Measurements from ENCODE around the gene CELF5. TPM values are rescaled to one million over a fixed set of nuclear protein-coding genes. Genes with fewer than 3 reads are reported as not detected.

The CELF5 gene
- polyA plus RNA-seq, 3 donors = 0.01 to 0.63 (median 0.56) TPM

GRCh38 chr19:3262362-3262761, 37.9 kb downstream of the CELF5 start:
- WGBS, 3 donors = 88 to 94% (median 93%) methylated on average over 7 of the region's 7 CpGs
- H3K27ac ChIP-seq (ENCODE audit: low read depth, low read length) = no peak overlapping the region

GRCh38 chr19:3263866-3264265, 39.4 kb downstream of the CELF5 start:
- 82 to 91% (median 84%) methylated on average over 9 of the region's 9 CpGs for WGBS, 3 donors
- no peak overlapping the region for H3K27ac ChIP-seq (ENCODE audit: low read depth, low read length)

GRCh38 chr19:3265432-3265831, 41.0 kb downstream of the CELF5 start:
- no peak overlapping the region for H3K27ac ChIP-seq (ENCODE audit: low read depth, low read length)
- 71 to 74% (median 72%) methylated on average over 6 of the region's 6 CpGs for WGBS, 3 donors

- 80 to 86% (median 82%) methylated on average over 19 of the region's 19 CpGs for WGBS, 3 donors
- no peak overlapping the region for H3K27ac ChIP-seq (ENCODE audit: low read depth, low read length)
Observed at GRCh38 chr19:3266092-3266693, 41.7 kb downstream of the CELF5 start.

- H3K27ac ChIP-seq (ENCODE audit: low read depth, low read length) = no peak overlapping the region
- WGBS, 3 donors = 43 to 53% (median 48%) methylated on average over 30 of the region's 30 CpGs
Observed at GRCh38 chr19:3266792-3267514, 42.5 kb downstream of the CELF5 start.

- no peak overlapping the region for H3K27ac ChIP-seq (ENCODE audit: low read depth, low read length)
- 82 to 86% (median 83%) methylated on average over 15 of the region's 15 CpGs for WGBS, 3 donors
Observed at GRCh38 chr19:3268326-3268725, 43.9 kb downstream of the CELF5 start.

- WGBS, 3 donors = 59 to 68% (median 65%) methylated on average over 6 of the region's 6 CpGs
Observed at GRCh38 chr19:3268763-3269162, 44.3 kb downstream of the CELF5 start.

GRCh38 chr19:3269916-3270671, 45.6 kb downstream of the CELF5 start:
- WGBS, 3 donors = 8 to 32% (median 19%) methylated on average over 9 to 47 of the region's 47 CpGs

More at GRCh38 chr19:3268763-3269162, 44.3 kb downstream of the CELF5 start:
- H3K27ac ChIP-seq (ENCODE audit: low read depth, low read length) = no peak overlapping the region

GRCh38 chr19:3270902-3271301, 46.4 kb downstream of the CELF5 start:
- no peak overlapping the region for H3K27ac ChIP-seq (ENCODE audit: low read depth, low read length)
- 12 to 22% (median 17%) methylated on average over 10 to 11 of the region's 11 CpGs for WGBS, 3 donors

More at GRCh38 chr19:3269916-3270671, 45.6 kb downstream of the CELF5 start:
- H3K27ac ChIP-seq (ENCODE audit: low read depth, low read length) = no peak overlapping the region

- 27 to 70% (median 56%) methylated on average over 4 of the region's 4 CpGs for WGBS, 3 donors
- H3K27ac ChIP-seq (ENCODE audit: low read depth, low read length) = no peak overlapping the region
Observed at GRCh38 chr19:3272401-3272931, 48.0 kb downstream of the CELF5 start.

GRCh38 chr19:3272952-3273351, 48.5 kb downstream of the CELF5 start:
- 92 to 96% (median 93%) methylated on average over 3 of the region's 3 CpGs for WGBS, 3 donors
- no peak overlapping the region for H3K27ac ChIP-seq (ENCODE audit: low read depth, low read length)

GRCh38 chr19:3274245-3274941, 49.9 kb downstream of the CELF5 start:
- no peak overlapping the region for H3K27ac ChIP-seq (ENCODE audit: low read depth, low read length)
- 80 to 85% (median 81%) methylated on average over 8 to 9 of the region's 9 CpGs for WGBS, 3 donors

GRCh38 chr19:3274942-3275582, 50.6 kb downstream of the CELF5 start:
- no peak overlapping the region for H3K27ac ChIP-seq (ENCODE audit: low read depth, low read length)
- 13 to 14% (median 14%) methylated on average over 19 of the region's 19 CpGs for WGBS, 3 donors

GRCh38 chr19:3275583-3276340, 51.3 kb downstream of the CELF5 start:
- H3K27ac ChIP-seq (ENCODE audit: low read depth, low read length) = no peak overlapping the region
- WGBS, 3 donors = 2% methylated on average over 37 to 45 of the region's 45 CpGs

- H3K27ac ChIP-seq (ENCODE audit: low read depth, low read length) = no peak overlapping the region
- 1 to 4% (median 3%) methylated on average over 11 of the region's 11 CpGs for WGBS, 3 donors
Observed at GRCh38 chr19:3276341-3276799, 51.9 kb downstream of the CELF5 start.

GRCh38 chr19:3277649-3278048, 53.2 kb downstream of the CELF5 start:
- WGBS, 3 donors = 51 to 69% (median 57%) methylated on average over 5 of the region's 5 CpGs
- H3K27ac ChIP-seq (ENCODE audit: low read depth, low read length) = no peak overlapping the region

GRCh38 chr19:3278294-3278693, 53.8 kb downstream of the CELF5 start:
- WGBS, 3 donors = 83 to 91% (median 89%) methylated on average over 11 of the region's 11 CpGs
- no peak overlapping the region for H3K27ac ChIP-seq (ENCODE audit: low read depth, low read length)

Data from adipose tissue (tissue), 3 donors.